HepG2 (cell line): ENCODE results near the gene IL22RA1. TPM values are rescaled to one million over a fixed set of nuclear protein-coding genes. Genes with fewer than 3 reads are reported as not detected.
A peak's percentile ranks its signal among the peaks of the same experiment; 100 is the strongest.

Source experiments
- BCL6 ChIP-seq: IDR thresholded peaks from 2 replicates; pipeline ENCODE4 v1.6.1; 2016; ENCODE audit warnings: missing genetic modification reagents, missing compliant biosample characterization
- E2F5 ChIP-seq: sonication (generic); formaldehyde crosslinking; conservative IDR thresholded peaks from 2 replicates; pipeline ENCODE4 v1.4.0; 2020; ENCODE audit warnings: missing genetic modification reagents
- FOXC1 ChIP-seq: sonication (generic); formaldehyde crosslinking; IDR thresholded peaks from 2 replicates; pipeline ENCODE4 v1.8.0; 2022; ENCODE audit warnings: mild to moderate bottlenecking, missing genetic modification reagents, borderline replicate concordance
- FOXJ3 ChIP-seq: sonication (generic); formaldehyde crosslinking; IDR thresholded peaks from 2 replicates; pipeline ENCODE4 v1.4.0; 2020; ENCODE audit warnings: missing genetic modification reagents, mild to moderate bottlenecking, borderline replicate concordance
- HNF1B ChIP-seq: sonication (generic); formaldehyde crosslinking; IDR thresholded peaks from 2 replicates; pipeline ENCODE4 v1.5.1; 2020; ENCODE audit warnings: mild to moderate bottlenecking, moderate library complexity, missing genetic modification reagents
- IKZF4 ChIP-seq: sonication (generic); formaldehyde crosslinking; IDR thresholded peaks from 2 replicates; pipeline ENCODE4 v1.5.1; 2020; ENCODE audit warnings: borderline replicate concordance, mild to moderate bottlenecking, low read depth, missing genetic modification reagents; ENCODE audit errors: not compliant biosample characterization
- KDM5B ChIP-seq: sonication (generic); formaldehyde crosslinking; IDR thresholded peaks from 2 replicates; pipeline ENCODE4 v1.4.0; 2020; ENCODE audit warnings: missing genetic modification reagents, mild to moderate bottlenecking, borderline replicate concordance
- MAX ChIP-seq: IDR thresholded peaks from 2 replicates; pipeline ENCODE4 v1.6.1; 2012; ENCODE audit warnings: inconsistent platforms
- NR3C1 ChIP-seq: sonication (generic); formaldehyde crosslinking; IDR thresholded peaks from 2 replicates; pipeline ENCODE4 v1.4.0; 2020; ENCODE audit warnings: missing genetic modification reagents
- PCBP1 ChIP-seq: fragments of 200-400 bp; formaldehyde crosslinking; IDR thresholded peaks from 2 replicates; pipeline ENCODE4 v1.6.1; 2017; ENCODE audit warnings: mild to moderate bottlenecking, low read depth, low read length, borderline replicate concordance
- RARA ChIP-seq: IDR thresholded peaks from 2 replicates; pipeline ENCODE4 v1.6.1; 2016; ENCODE audit warnings: missing genetic modification reagents, missing compliant biosample characterization
- SAP130 ChIP-seq: IDR thresholded peaks from 2 replicates; pipeline ENCODE4 v1.6.1; 2016; ENCODE audit warnings: low read depth
- SIN3A ChIP-seq: IDR thresholded peaks from 2 replicates; pipeline ENCODE4 v1.6.1; 2011; ENCODE audit warnings: low read depth, mild to moderate bottlenecking, control low read depth, low read length, borderline replicate concordance
- TARDBP ChIP-seq: sonication (generic); formaldehyde crosslinking; IDR thresholded peaks from 2 replicates; pipeline ENCODE4 v1.8.0; 2022; ENCODE audit warnings: mild to moderate bottlenecking, missing genetic modification reagents
- TFDP2 ChIP-seq: sonication (generic); formaldehyde crosslinking; IDR thresholded peaks from 2 replicates; pipeline ENCODE4 v1.4.0; 2020; ENCODE audit warnings: missing genetic modification reagents
- THAP8 ChIP-seq: sonication (generic); formaldehyde crosslinking; IDR thresholded peaks from 2 replicates; pipeline ENCODE4 v1.5.1; 2020; ENCODE audit warnings: missing genetic modification reagents, mild to moderate bottlenecking, borderline replicate concordance
- YEATS2 ChIP-seq: sonication (generic); formaldehyde crosslinking; IDR thresholded peaks from 2 replicates; pipeline ENCODE4 v1.4.0; 2020; ENCODE audit warnings: missing genetic modification reagents, borderline replicate concordance
- ZMYM2 ChIP-seq: sonication (generic); formaldehyde crosslinking; IDR thresholded peaks from 2 replicates; pipeline ENCODE4 v1.8.0; 2022; ENCODE audit warnings: mild to moderate bottlenecking, missing genetic modification reagents
- ZNF33A ChIP-seq: sonication (generic); formaldehyde crosslinking; IDR thresholded peaks from 2 replicates; pipeline ENCODE4 v1.5.1; 2020; ENCODE audit warnings: missing genetic modification reagents, mild to moderate bottlenecking, moderate library complexity, borderline replicate concordance
- ZNF792 ChIP-seq: IDR thresholded peaks from 2 replicates; pipeline ENCODE4 v1.6.1; 2016
- ZNF850 ChIP-seq: sonication (generic); formaldehyde crosslinking; conservative IDR thresholded peaks from 2 replicates; pipeline ENCODE4 v1.9.0; 2021; ENCODE audit warnings: mild to moderate bottlenecking, missing genetic modification reagents
- ZSCAN9 ChIP-seq: IDR thresholded peaks from 2 replicates; pipeline ENCODE4 v1.6.1; 2016; ENCODE audit warnings: borderline replicate concordance
- polyA plus RNA-seq, 8 experiments: library from polyadenylated mRNA; depleted of rRNA in 3 of 8; stranded (reverse) in 7 of 8; unstranded in 1 of 8; fragments of >200 nt; fragmentation: Illumina TruSeq in 4 of 8; extraction: Trizol in 4 of 8; gene quantifications; 2 replicates each; pipeline versions ENCODE4 v1.2.1 to v1.2.3, GENCODE V29; 2011 to 2016; ENCODE audit warnings: low read depth in 4 of 8, missing spikeins in 1 of 8, mixed read lengths in 1 of 8; ENCODE audit not compliant: insufficient read depth in 1 of 8
- total RNA-seq, 5 experiments: library from RNA; depleted of rRNA; stranded (reverse); fragments of >200 nt; fragmentation: Illumina TruSeq; extraction: Trizol; gene quantifications; 2 replicates each; pipeline ENCODE4 v1.2.3, GENCODE V29; 2016; ENCODE audit warnings: low read depth in 1 of 5

The IL22RA1 gene
- total and polyA plus RNA-seq, 2 of the 13 experiments (the other 11 are each of a cell fraction or from before 2014, with no cell fraction given), result 4.4 to 10.2 TPM

- TF ChIP-seq TFDP2 (no peak), THAP8 (CRISPR knock-in tag) (no peak), E2F5 (CRISPR knock-in tag) (no peak), MAX (peak; percentile 69; the same call in 1 of the 2 replicates), PCBP1 (no peak), BCL6 (no peak), ZMYM2 (no peak), KDM5B (CRISPR knock-in tag) (no peak), NR3C1 (no peak), YEATS2 (CRISPR knock-in tag) (no peak), HNF1B (CRISPR knock-in tag) (peak; percentile 82; the same call in 1 of the 2 replicates), FOXC1 (CRISPR knock-in tag) (peak; percentile 72; the same call in 1 of the 2 replicates), ZSCAN9 (no peak), IKZF4 (CRISPR knock-in tag) (peak; percentile 62), ZNF792 (0 out of 2 replicates have a peak, but pooled peaks have one; percentile 36), FOXJ3 (CRISPR knock-in tag) (no peak), TARDBP (CRISPR knock-in tag) (0 out of 2 replicates have a peak, but pooled peaks have one; percentile 40), SAP130 (CRISPR knock-in tag) (peak; percentile 66), SIN3A (no peak), ZNF850 (CRISPR knock-in tag) (no peak), ZNF33A (CRISPR knock-in tag) (no peak), RARA (CRISPR knock-in tag) (no peak)
Observed at GRCh38 chr1:24111996-24112779, 30.8 kb downstream of the IL22RA1 start, which contains the start of gene MYOM3 (continued).
